Tibial nerve (tissue), 3 donors: ENCODE results near the gene IER2.

Experiments used
- POLR2A ChIP-seq, 2 donors: fragments of 450-650 bp; IDR thresholded peaks; one replicate each; pipeline ENCODE4 v1.6.1; 2017; ENCODE audit warnings: antibody characterized with exemption in 2 of 2, mild to moderate bottlenecking in 2 of 2, moderate library complexity in 2 of 2
- TF ChIP-seq, protein P1 (sequence below), 5 experiments: fragments of 200-600 bp in 3 of 5; fragments of 450-650 bp in 2 of 5; sonication (generic) in 3 of 5; IDR thresholded peaks; one replicate each; pipeline ENCODE4 v1.5.1; 2016 to 2019; ENCODE audit warnings: antibody characterized with exemption in 5 of 5, mild to moderate bottlenecking in 3 of 5, moderate library complexity in 2 of 5

DNA sequence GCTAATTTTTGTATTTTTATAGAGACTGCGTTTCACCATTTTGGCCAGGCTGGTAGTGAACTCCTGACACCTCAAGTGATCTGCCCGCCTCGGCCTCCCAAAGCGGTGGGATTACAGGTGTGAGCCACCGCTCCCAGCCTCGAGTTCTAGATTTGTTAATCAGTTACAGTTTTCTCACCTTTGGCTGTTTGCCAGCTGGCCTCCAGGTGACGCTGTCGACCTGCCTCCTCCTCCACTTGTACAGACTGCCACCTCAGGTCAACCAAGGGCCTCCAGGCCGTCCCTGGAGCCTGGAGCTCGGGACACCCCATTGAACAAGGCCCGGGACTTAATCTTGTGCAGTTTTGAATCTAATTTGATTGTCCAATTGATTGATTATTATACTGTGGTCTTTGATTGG lies 45.5 kb downstream of the IER2 start:
- TF ChIP-seq, protein P1, sequence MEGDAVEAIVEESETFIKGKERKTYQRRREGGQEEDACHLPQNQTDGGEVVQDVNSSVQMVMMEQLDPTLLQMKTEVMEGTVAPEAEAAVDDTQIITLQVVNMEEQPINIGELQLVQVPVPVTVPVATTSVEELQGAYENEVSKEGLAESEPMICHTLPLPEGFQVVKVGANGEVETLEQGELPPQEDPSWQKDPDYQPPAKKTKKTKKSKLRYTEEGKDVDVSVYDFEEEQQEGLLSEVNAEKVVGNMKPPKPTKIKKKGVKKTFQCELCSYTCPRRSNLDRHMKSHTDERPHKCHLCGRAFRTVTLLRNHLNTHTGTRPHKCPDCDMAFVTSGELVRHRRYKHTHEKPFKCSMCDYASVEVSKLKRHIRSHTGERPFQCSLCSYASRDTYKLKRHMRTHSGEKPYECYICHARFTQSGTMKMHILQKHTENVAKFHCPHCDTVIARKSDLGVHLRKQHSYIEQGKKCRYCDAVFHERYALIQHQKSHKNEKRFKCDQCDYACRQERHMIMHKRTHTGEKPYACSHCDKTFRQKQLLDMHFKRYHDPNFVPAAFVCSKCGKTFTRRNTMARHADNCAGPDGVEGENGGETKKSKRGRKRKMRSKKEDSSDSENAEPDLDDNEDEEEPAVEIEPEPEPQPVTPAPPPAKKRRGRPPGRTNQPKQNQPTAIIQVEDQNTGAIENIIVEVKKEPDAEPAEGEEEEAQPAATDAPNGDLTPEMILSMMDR (IDR thresholded peaks at IDR 0.05) = peak in 1 of 5 experiments; percentile 42
- no peak for TF ChIP-seq POLR2A (IDR thresholded peaks at IDR 0.05)
